AG20443 (cell line): ENCODE results near the gene NHEJ1.

Experiments used
- DNase-seq: peaks from one replicate; pipeline ENCODE4 v3.0.0; 2012; ENCODE audit warnings: low spot score, mixed read lengths

Gene NHEJ1

GRCh38 chr2:219123356-219124135, 37.1 kb downstream of the NHEJ1 start:
- DNase-seq = no peak

GRCh38 chr2:219122202-219122980, 38.2 kb downstream of the NHEJ1 start:
- no peak for DNase-seq

- no peak for DNase-seq
Measured at GRCh38 chr2:219120082-219120481, 40.5 kb downstream of the NHEJ1 start.

GRCh38 chr2:219119422-219120043, 41.1 kb downstream of the NHEJ1 start:
- peak; percentile 69 for DNase-seq

- no peak for DNase-seq
Measured at GRCh38 chr2:219118504-219118903, 42.1 kb downstream of the NHEJ1 start.

- DNase-seq = no peak
Measured at GRCh38 chr2:219116776-219117646, 43.6 kb downstream of the NHEJ1 start.

GRCh38 chr2:219112651-219113338, 47.8 kb downstream of the NHEJ1 start:
- no peak for DNase-seq

GRCh38 chr2:219112062-219112406, 48.6 kb downstream of the NHEJ1 start:
- DNase-seq = no peak

GRCh38 chr2:219111375-219112061, 49.1 kb downstream of the NHEJ1 start:
- no peak for DNase-seq

GRCh38 chr2:219109471-219109870, 51.1 kb downstream of the NHEJ1 start:
- DNase-seq = no peak

GRCh38 chr2:219107758-219108157, 52.9 kb downstream of the NHEJ1 start:
- no peak for DNase-seq

GRCh38 chr2:219106251-219106650, 54.4 kb downstream of the NHEJ1 start:
- no peak for DNase-seq

GRCh38 chr2:219104107-219105035, 56.2 kb downstream of the NHEJ1 start:
- DNase-seq = peak; percentile 63

GRCh38 chr2:219099329-219099728, 61.3 kb downstream of the NHEJ1 start:
- DNase-seq = peak; percentile 68

GRCh38 chr2:219095406-219095935, 65.1 kb downstream of the NHEJ1 start:
- no peak for DNase-seq

- DNase-seq = no peak
Measured at GRCh38 chr2:219094171-219094570, 66.4 kb downstream of the NHEJ1 start.

GRCh38 chr2:219090436-219091299, 69.9 kb downstream of the NHEJ1 start:
- DNase-seq = no peak

- no peak for DNase-seq
Measured at GRCh38 chr2:219089330-219089729, 71.3 kb downstream of the NHEJ1 start.
